Measurements from ENCODE around the gene ACTRT2. TPM values are rescaled to one million over a fixed set of nuclear protein-coding genes. Genes with fewer than 3 reads are reported as not detected.

The ACTRT2 gene
- total RNA-seq, 2 experiments from 2014 or later, result not detected

- no peak for DNase-seq
- ChIA-PET POLR2A (no interaction called here), CTCF (no interaction called here)
- Mint-ChIP-seq H3K27me3 (peaks cover 28% of the 10 kb centered on the region), H3K4me1 (peaks cover 2% of the 10 kb centered on the region), H3K4me3 (peak within 1 kb of the TSS; percentile 69), H3K27ac (no peak within 1 kb of the TSS), H3K9me3 (no peaks in the 10 kb centered on the region), H3K36me3 (ENCODE audit: low read depth) (no peaks in the 10 kb centered on the region)
Measured at GRCh38 chr1:3068564-3069431, 47.5 kb downstream of the ACTRT2 start, which contains the start of gene PRDM16. PRDM16 (plus strand) TSS chr1:3069203; CDS start chr1:3069260, 57 bp downstream.

GRCh38 chr1:3069491-3070308 lies 48.4 kb downstream of the ACTRT2 start:
- Mint-ChIP-seq H3K36me3 (ENCODE audit: low read depth) (no peaks in the 10 kb centered on the region), H3K27me3 (peaks cover 32% of the 10 kb centered on the region), H3K27ac (no peak overlapping the region), H3K4me1 (peaks cover 2% of the 10 kb centered on the region), H3K9me3 (no peaks in the 10 kb centered on the region), H3K4me3 (no peak overlapping the region)
- ChIA-PET CTCF (no interaction called here), POLR2A (no interaction called here)
- DNase-seq, result no peak

GRCh38 chr1:3070309-3070643 lies 49.0 kb downstream of the ACTRT2 start:
- Mint-ChIP-seq H3K9me3 (no peaks in the 10 kb centered on the region), H3K4me3 (no peak overlapping the region), H3K27ac (no peak overlapping the region), H3K4me1 (peaks cover 2% of the 10 kb centered on the region), H3K27me3 (peaks cover 30% of the 10 kb centered on the region), H3K36me3 (ENCODE audit: low read depth) (no peaks in the 10 kb centered on the region)
- DNase-seq, result no peak
- ChIA-PET CTCF (no interaction called here), POLR2A (no interaction called here)

GRCh38 chr1:3070644-3071564 lies 49.6 kb downstream of the ACTRT2 start:
- Mint-ChIP-seq H3K27ac (no peak overlapping the region), H3K27me3 (peaks cover 30% of the 10 kb centered on the region), H3K36me3 (ENCODE audit: low read depth) (no peaks in the 10 kb centered on the region), H3K4me3 (no peak overlapping the region), H3K4me1 (peaks cover 2% of the 10 kb centered on the region), H3K9me3 (no peaks in the 10 kb centered on the region)
- ChIA-PET CTCF (no interaction called here), POLR2A (no interaction called here)
- no peak for DNase-seq

- H3K4me1 Mint-ChIP-seq, result peaks cover 2% of the 10 kb centered on the region
- no peaks in the 10 kb centered on the region for H3K9me3 Mint-ChIP-seq
- CTCF ChIA-PET, result no interaction called here
- H3K27me3 Mint-ChIP-seq, result peaks cover 32% of the 10 kb centered on the region
- H3K36me3 Mint-ChIP-seq (ENCODE audit: low read depth), result no peaks in the 10 kb centered on the region
- no peak for DNase-seq
- H3K4me3 Mint-ChIP-seq, result no peak overlapping the region
- no peak overlapping the region for H3K27ac Mint-ChIP-seq
- POLR2A ChIA-PET, result no interaction called here
Measured at GRCh38 chr1:3071565-3072390, 50.5 kb downstream of the ACTRT2 start.

Other genes starting within 250 kb of the ACTRT2 start
- gene TTC34, start 219.8 kb upstream of the ACTRT2 start, total RNA-seq, result 1 to 10 TPM; 1.5 to 1.6 TPM
- under 1 TPM; 0.03 to 0.20 TPM for gene PRDM16, start 47.7 kb downstream of the ACTRT2 start, total RNA-seq